BE2C (cell line): ENCODE measurements around the gene CBLL2.

Source experiments
- DNase-seq: peaks from one replicate; pipeline ENCODE4 v3.0.0-alpha.2; 2020
- H3K27me3 ChIP-seq: fragments of 250-450 bp; sonication (Bioruptor Pico); 2 replicates; pipeline ENCODE4 v1.5.1; 2020; ENCODE audit warnings: mild to moderate bottlenecking
- H3K36me3 ChIP-seq: fragments of 250-450 bp; sonication (Bioruptor Pico); 2 replicates; pipeline ENCODE4 v1.5.1; 2020; ENCODE audit warnings: mild to moderate bottlenecking
- H3K4me1 ChIP-seq: fragments of 250-450 bp; sonication (Bioruptor Pico); 2 replicates; pipeline ENCODE4 v1.5.1; 2020
- H3K4me3 ChIP-seq: 2 replicates; pipeline ENCODE4 v1.5.1; 2011; ENCODE audit warnings: low read depth, low read length
- H3K9me3 ChIP-seq: fragments of 250-450 bp; sonication (Bioruptor Pico); 2 replicates; pipeline ENCODE4 v1.5.1; 2020
- CTCF ChIP-seq: IDR thresholded peaks from 2 replicates; pipeline ENCODE4 v1.5.1; 2012; ENCODE audit warnings: mild to moderate bottlenecking, low read depth, low read length

CBLL2 gene

GRCh38 chrX:22300130-22300529 lies 27.4 kb downstream of the CBLL2 start:
- Histone ChIP-seq H3K9me3 (no peaks in the 10 kb centered on the region), H3K36me3 (no peaks in the 10 kb centered on the region), H3K4me3 (peak overlapping the region; percentile 8), H3K4me1 (no peaks in the 10 kb centered on the region), H3K27me3 (no peaks in the 10 kb centered on the region)
- DNase-seq = peak; percentile 54
- no peak for TF ChIP-seq CTCF

- TF ChIP-seq CTCF = no peak
- Histone ChIP-seq H3K4me3 (no peak overlapping the region), H3K9me3 (no peaks in the 10 kb centered on the region), H3K36me3 (no peaks in the 10 kb centered on the region), H3K4me1 (no peaks in the 10 kb centered on the region), H3K27me3 (no peaks in the 10 kb centered on the region)
- DNase-seq = no peak
Observed at GRCh38 chrX:22310779-22311178, 38.1 kb downstream of the CBLL2 start.

- Histone ChIP-seq H3K4me3 (no peak overlapping the region), H3K4me1 (no peaks in the 10 kb centered on the region), H3K27me3 (no peaks in the 10 kb centered on the region), H3K36me3 (no peaks in the 10 kb centered on the region), H3K9me3 (no peaks in the 10 kb centered on the region)
- no peak for DNase-seq
- no peak for TF ChIP-seq CTCF
Observed at GRCh38 chrX:22313766-22314165, 41.1 kb downstream of the CBLL2 start.

- no peaks in the 10 kb centered on the region for H3K4me1 ChIP-seq
- H3K9me3 ChIP-seq = no peaks in the 10 kb centered on the region
- no peaks in the 10 kb centered on the region for H3K36me3 ChIP-seq
- DNase-seq = no peak
- H3K27me3 ChIP-seq = no peaks in the 10 kb centered on the region
- H3K4me3 ChIP-seq = no peak overlapping the region
- no peak for TF ChIP-seq CTCF
Observed at GRCh38 chrX:22314211-22314610, 41.5 kb downstream of the CBLL2 start.

GRCh38 chrX:22314692-22315091 lies 42.0 kb downstream of the CBLL2 start:
- no peaks in the 10 kb centered on the region for H3K36me3 ChIP-seq
- H3K9me3 ChIP-seq = no peaks in the 10 kb centered on the region
- H3K27me3 ChIP-seq = no peaks in the 10 kb centered on the region
- H3K4me3 ChIP-seq = no peak overlapping the region
- no peak for TF ChIP-seq CTCF
- no peaks in the 10 kb centered on the region for H3K4me1 ChIP-seq
- no peak for DNase-seq

GRCh38 chrX:22315151-22315550 lies 42.4 kb downstream of the CBLL2 start:
- Histone ChIP-seq H3K4me3 (no peak overlapping the region), H3K36me3 (no peaks in the 10 kb centered on the region), H3K9me3 (no peaks in the 10 kb centered on the region), H3K4me1 (no peaks in the 10 kb centered on the region), H3K27me3 (no peaks in the 10 kb centered on the region)
- no peak for TF ChIP-seq CTCF
- DNase-seq = no peak
